Effector memory CD4-positive, alpha-beta T cell (primary cell): ENCODE results near the gene SMIM41.

ENCODE experiments used
- DNase-seq, 3 donors: peaks; one replicate each; pipeline ENCODE4 v3.0.0-alpha.2; 2020
- H3K27ac ChIP-seq: 2 replicates; pipeline ENCODE4 v1.7.0; 2013; ENCODE audit warnings: mild to moderate bottlenecking, low read length, moderate library complexity; ENCODE audit not compliant: insufficient read depth, poor library complexity, severe bottlenecking
- H3K27me3 ChIP-seq: replicated peaks from 2 replicates; pipeline ENCODE4 v1.7.0; 2013; ENCODE audit warnings: mild to moderate bottlenecking, low read length; ENCODE audit not compliant: insufficient read depth, control insufficient read depth, poor library complexity, severe bottlenecking
- H3K36me3 ChIP-seq: 2 replicates; pipeline ENCODE4 v1.7.0; 2013; ENCODE audit warnings: mild to moderate bottlenecking, low read length, moderate library complexity; ENCODE audit not compliant: control insufficient read depth, insufficient read depth
- H3K4me1 ChIP-seq: 2 replicates; pipeline ENCODE4 v1.7.0; 2013; ENCODE audit warnings: low read length, mild to moderate bottlenecking; ENCODE audit not compliant: control insufficient read depth, insufficient read depth, poor library complexity, severe bottlenecking
- H3K4me3 ChIP-seq: 2 replicates; pipeline ENCODE4 v1.7.0; 2013; ENCODE audit warnings: low read length, low read depth, mild to moderate bottlenecking; ENCODE audit not compliant: insufficient read depth, poor library complexity, severe bottlenecking
- H3K9me3 ChIP-seq: 2 replicates; pipeline ENCODE4 v1.7.0; 2013; ENCODE audit warnings: mild to moderate bottlenecking, low read length, moderate library complexity; ENCODE audit not compliant: control insufficient read depth

Gene SMIM41

DNA sequence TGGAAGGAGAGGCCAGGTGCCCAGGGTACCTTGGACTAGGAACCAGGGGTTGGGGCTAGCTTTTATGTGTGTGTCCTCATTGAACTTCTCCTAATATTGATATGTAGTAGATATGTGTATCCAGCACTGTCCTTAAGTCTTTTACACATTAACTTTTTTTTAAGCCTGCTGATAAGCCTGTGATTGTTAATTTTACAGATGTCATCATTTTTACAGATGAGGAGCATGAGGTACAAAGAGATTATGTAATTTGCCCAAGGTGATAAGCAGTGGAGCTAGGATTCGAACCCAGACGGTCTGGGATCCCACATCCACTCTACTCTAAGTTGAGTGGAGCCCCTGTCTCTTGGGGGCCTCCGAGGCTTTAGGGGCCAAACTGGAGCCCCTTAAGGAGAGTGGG lies 38.5 kb upstream of the SMIM41 start:
- Histone ChIP-seq H3K4me1 (peaks cover 21% of the 10 kb centered on the region), H3K27me3 (no peaks in the 10 kb centered on the region), H3K4me3 (no peak overlapping the region), H3K36me3 (no peaks in the 10 kb centered on the region), H3K27ac (no peak overlapping the region), H3K9me3 (no peaks in the 10 kb centered on the region)
- DNase-seq, result no peak

DNA sequence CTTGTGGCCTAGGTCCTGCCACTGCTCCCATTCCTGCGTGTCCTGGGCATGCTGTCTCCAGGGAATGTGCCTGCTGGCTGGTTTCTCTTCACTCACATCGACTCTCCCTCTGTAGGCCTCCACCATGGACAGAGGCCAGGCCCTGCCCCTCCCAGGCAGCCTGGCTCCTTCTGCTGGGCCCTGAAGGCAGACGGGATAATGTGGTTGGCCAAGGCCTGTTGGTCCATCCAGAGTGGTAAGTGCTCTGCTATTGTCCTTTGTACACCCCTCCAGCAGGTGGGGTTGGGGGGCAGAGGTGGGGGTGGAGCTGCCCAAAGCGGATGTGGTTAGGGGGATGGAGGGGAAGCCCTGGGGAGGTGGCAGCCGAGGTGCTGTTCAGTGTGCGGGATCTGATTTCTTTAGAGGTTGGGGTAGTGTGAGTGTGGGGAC lies 37.8 kb upstream of the SMIM41 start:
- Histone ChIP-seq H3K27ac (no peak overlapping the region), H3K4me3 (no peak overlapping the region), H3K4me1 (peaks cover 15% of the 10 kb centered on the region)

DNA sequence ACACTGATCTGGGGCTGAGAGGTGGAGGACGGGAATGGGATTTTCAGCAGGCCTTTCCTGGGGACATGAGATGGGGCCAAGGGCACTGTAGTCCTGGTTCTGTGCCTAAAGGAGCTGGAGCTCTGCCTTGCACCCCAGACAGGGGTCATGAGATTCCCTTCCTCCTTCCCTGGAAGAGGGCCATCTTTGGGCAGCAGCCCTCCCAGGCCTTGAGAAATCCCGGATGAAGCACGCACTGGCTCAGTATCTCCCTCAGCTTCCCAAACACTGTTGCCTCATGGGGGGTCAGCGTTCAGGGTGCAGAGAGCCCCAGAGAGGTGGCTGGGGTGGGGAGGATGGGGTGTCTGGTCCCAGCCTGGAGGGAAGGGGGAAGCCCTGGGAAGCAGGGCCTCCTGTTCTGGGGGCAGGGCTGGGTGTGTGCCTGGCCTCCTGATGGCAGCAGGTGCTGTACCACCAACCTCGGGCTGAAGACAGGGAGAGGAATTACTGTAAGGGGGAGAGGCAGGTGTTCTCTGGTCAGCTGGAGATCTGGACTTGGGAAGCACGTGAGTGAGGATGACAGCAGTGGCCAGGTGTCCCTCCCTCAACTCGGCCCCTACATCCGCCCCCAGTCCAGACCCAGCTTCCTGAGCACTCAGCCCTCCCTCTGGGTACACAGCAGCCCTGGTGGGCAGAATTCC lies 36.7 kb upstream of the SMIM41 start:
- H3K27ac ChIP-seq, result no peak overlapping the region
- H3K9me3 ChIP-seq, result no peaks in the 10 kb centered on the region
- H3K36me3 ChIP-seq, result no peaks in the 10 kb centered on the region
- DNase-seq, result no peak
- no peaks in the 10 kb centered on the region for H3K27me3 ChIP-seq
- H3K4me3 ChIP-seq, result no peak overlapping the region
- peaks cover 7% of the 10 kb centered on the region for H3K4me1 ChIP-seq

More for the DNA sequence above, 37.8 kb upstream of the SMIM41 start:
- no peak for DNase-seq
- Histone ChIP-seq H3K36me3 (no peaks in the 10 kb centered on the region), H3K27me3 (no peaks in the 10 kb centered on the region), H3K9me3 (no peaks in the 10 kb centered on the region)

DNA sequence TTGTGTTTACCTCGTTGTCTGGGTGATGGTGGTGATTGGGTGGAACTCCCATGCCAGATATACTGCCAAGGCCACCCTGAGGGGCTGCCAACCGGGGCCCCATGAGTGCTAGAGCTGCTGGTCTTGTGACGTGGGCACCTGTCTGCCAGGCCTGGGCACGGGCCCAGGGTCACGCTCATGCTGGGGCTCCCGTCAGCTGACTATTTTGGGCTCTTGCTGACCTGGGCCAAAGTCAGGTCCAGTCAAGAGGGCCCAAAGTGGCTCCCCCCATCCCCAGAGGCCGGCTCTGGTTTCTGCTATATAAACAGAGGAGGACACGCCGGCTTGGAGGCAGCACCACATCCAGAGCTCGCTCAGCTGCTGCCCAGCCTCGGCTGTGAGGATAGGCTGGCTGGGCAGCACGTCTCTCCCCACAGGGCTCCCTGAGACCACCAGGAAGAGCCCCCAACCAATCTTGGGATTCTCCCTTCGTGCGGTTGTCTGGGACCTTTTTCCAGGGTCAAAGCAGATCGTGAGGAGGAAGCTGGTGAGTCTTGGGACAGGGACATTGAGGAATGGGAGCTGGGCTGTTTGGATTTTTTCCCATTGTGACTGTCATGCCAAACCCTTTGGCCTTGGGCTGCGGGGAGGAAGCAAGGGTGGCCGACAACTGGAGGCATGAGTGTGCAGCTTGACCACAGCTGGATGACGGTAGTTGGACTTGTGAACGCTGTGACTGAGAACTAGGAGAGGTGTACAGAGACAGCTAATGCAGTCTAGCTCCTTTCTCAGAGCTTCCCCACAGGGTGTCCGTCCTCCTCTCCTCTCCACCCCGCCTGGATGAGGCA lies 35.9 kb upstream of the SMIM41 start:
- H3K9me3 ChIP-seq, result no peaks in the 10 kb centered on the region
- no peak for DNase-seq
- H3K27ac ChIP-seq, result no peak overlapping the region
- no peaks in the 10 kb centered on the region for H3K27me3 ChIP-seq
- H3K4me1 ChIP-seq, result peaks cover 7% of the 10 kb centered on the region
- H3K4me3 ChIP-seq, result no peak overlapping the region
- no peaks in the 10 kb centered on the region for H3K36me3 ChIP-seq

DNA sequence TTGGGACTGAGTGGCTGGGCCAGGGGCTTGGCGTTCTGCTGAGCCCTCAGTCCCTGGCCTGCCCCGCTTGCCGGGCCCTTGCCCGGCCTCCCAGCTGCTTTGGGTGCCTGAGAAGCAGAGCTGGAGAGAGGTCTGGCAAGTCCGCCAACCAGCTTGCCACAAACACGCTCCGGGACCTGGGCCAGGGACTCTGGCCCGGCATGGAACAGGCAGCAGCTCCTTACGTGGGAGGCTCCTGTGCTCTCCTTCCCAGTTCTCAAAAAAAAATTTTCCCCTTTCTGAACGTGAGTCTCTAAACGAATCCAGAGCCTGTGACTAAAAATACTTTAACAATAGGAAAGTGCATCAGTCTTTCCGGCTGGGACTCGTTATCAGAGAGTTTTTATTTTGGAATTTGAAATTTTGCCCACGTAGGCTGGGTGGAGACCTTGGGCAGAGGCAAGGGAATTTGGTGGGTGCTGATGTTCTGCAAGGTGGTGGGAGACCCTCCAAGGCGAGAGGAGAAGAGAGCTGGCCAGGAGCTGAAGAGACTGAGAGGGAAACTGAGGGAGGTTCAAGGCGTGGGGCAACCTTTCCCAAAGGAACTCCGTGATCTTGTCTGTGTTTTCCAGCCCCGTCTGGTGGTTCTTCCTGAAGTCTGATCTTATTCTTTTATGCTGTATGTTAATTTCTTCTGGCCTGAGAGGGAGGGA lies 35.1 kb upstream of the SMIM41 start:
- H3K27ac ChIP-seq, result no peak overlapping the region
- no peaks in the 10 kb centered on the region for H3K9me3 ChIP-seq
- peaks cover 7% of the 10 kb centered on the region for H3K4me1 ChIP-seq
- H3K27me3 ChIP-seq, result no peaks in the 10 kb centered on the region
- no peaks in the 10 kb centered on the region for H3K36me3 ChIP-seq
- no peak overlapping the region for H3K4me3 ChIP-seq
- no peak for DNase-seq

DNA sequence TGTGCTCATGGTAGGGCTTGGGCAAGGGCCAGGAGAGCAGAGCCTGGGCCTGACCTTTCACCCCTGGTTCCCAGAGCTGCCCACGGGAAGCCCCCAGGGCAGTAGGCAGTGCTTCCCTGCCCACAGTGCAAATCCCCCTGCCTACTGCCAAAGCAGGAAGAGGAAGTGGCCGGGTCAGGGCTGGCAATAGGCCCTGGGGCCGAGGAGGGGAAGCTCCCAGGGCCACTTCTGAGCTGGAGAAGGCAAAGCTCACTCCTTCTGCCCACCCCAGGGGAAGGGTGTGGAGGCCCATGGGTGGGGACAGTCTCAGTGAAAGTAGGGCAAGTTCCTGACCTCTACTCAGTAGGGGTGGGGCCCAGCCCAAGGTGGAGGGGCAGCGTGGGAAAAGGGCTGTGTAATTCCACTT lies 33.7 kb upstream of the SMIM41 start:
- DNase-seq, result no peak
- H3K27me3 ChIP-seq, result no peaks in the 10 kb centered on the region

DNA sequence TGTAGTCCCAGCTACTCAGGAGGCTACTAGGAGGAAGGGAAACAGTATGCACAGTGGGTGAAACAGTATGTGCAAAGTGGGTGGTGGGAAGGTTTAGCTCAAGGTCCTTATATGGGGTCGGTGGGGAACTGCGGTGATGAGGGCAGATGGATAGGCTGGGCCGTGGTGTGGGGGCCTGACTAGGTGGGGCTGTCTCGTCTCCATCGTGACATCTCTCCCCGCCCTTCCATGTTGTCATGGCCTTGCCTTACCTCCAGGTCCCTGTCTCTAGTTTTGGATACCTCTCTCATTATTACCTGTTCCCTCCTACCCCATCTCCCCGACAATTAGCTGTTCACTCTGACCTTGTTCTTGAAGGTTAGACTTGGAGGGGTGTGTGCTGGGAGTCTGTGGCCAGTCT lies 32.6 kb upstream of the SMIM41 start:
- Histone ChIP-seq H3K36me3 (no peaks in the 10 kb centered on the region), H3K4me1 (peaks cover 22% of the 10 kb centered on the region), H3K27me3 (no peaks in the 10 kb centered on the region), H3K4me3 (no peak overlapping the region), H3K27ac (no peak overlapping the region), H3K9me3 (no peaks in the 10 kb centered on the region)
- no peak for DNase-seq

More for the DNA sequence above, 33.7 kb upstream of the SMIM41 start:
- Histone ChIP-seq H3K4me3 (no peak overlapping the region), H3K36me3 (no peaks in the 10 kb centered on the region), H3K27ac (no peak overlapping the region), H3K9me3 (no peaks in the 10 kb centered on the region), H3K4me1 (peaks cover 16% of the 10 kb centered on the region)

DNA sequence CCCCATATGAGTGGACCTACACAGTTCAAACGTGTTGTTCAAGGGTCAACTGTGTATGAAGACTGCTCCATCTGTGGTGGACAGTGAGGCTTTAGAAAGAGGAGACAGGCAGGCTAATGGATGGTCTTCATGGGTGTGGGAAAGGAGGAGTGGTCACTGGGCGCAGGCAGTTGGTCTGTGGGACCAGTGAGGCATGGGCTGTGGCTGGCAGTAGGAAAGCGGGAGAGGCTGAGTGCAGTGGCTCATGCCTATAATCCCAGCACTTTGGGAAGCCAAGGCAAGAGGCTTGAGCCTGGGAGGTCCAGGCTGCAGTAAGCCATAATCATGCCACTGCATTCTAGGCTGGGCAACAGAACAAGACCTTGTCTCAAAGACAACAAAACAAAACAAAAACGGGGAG lies 30.2 kb upstream of the SMIM41 start:
- DNase-seq, result no peak
- no peaks in the 10 kb centered on the region for H3K9me3 ChIP-seq
- no peaks in the 10 kb centered on the region for H3K27me3 ChIP-seq
- H3K36me3 ChIP-seq, result no peaks in the 10 kb centered on the region
- H3K27ac ChIP-seq, result no peak overlapping the region
- peaks cover 24% of the 10 kb centered on the region for H3K4me1 ChIP-seq
- H3K4me3 ChIP-seq, result no peak overlapping the region

DNA sequence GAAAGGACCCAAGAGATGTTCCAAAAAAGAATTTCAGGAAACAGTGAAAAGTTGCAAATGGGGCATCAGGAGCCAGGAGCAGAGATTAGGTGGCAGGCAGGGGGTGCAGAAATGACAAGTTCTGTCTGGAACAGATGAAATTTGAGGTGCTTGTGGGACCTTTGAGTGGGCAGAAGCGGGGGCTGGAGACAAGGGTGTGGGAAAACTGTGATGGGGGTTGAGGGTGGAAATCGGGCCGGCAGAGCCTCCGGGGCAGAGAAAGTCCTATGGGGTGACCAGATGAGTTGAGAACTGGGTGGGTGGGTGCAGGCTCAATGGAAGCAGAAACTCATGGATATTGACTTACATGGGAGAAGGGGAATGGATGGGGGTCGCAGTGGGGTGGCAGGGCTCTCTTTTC lies 29.8 kb upstream of the SMIM41 start:
- peaks cover 24% of the 10 kb centered on the region for H3K4me1 ChIP-seq

More for the DNA sequence above, 29.8 kb upstream of the SMIM41 start:
- Histone ChIP-seq H3K27me3 (no peaks in the 10 kb centered on the region), H3K36me3 (no peaks in the 10 kb centered on the region), H3K4me3 (no peak overlapping the region), H3K9me3 (no peaks in the 10 kb centered on the region), H3K27ac (no peak overlapping the region)
- no peak for DNase-seq
